Measurements from ENCODE around the gene ROCK2. TPM values are rescaled to one million over a fixed set of nuclear protein-coding genes. Genes with fewer than 3 reads are reported as not detected.
A peak's percentile ranks its signal among the peaks of the same experiment; 100 is the strongest.

Gene ROCK2
- total and polyA plus RNA-seq, 10 donors, result 4.0 to 89.6 (median 65.8) TPM

DNA sequence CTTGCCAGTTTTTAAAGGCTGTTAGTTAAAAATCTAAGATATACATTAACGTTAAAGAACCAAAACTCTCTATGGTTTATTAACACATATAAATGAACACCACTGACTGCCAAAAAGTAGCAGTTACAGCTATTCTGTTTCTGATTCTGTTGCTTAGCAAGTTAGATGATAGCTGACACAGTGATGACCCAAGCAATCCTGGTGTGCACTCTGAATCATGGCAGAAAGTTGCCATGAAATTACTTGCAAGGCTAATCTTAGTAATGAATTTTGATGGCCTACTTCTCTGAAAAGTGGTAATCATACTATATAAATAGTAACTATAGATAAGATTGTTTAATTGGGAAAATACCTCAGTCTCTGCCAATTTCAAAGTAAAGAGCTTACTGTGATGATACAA lies 57.7 kb downstream of the ROCK2 start:
- WGBS, 5 donors, result 91 to 95% (median 93%) methylated on average over 1 of the region's 1 CpG
- TF ChIP-seq POLR2AphosphoS5 (IDR thresholded peaks at IDR 0.05) (no peak), POLR2A (IDR thresholded peaks at IDR 0.05) (no peak)
- TF ChIP-seq, protein P1, sequence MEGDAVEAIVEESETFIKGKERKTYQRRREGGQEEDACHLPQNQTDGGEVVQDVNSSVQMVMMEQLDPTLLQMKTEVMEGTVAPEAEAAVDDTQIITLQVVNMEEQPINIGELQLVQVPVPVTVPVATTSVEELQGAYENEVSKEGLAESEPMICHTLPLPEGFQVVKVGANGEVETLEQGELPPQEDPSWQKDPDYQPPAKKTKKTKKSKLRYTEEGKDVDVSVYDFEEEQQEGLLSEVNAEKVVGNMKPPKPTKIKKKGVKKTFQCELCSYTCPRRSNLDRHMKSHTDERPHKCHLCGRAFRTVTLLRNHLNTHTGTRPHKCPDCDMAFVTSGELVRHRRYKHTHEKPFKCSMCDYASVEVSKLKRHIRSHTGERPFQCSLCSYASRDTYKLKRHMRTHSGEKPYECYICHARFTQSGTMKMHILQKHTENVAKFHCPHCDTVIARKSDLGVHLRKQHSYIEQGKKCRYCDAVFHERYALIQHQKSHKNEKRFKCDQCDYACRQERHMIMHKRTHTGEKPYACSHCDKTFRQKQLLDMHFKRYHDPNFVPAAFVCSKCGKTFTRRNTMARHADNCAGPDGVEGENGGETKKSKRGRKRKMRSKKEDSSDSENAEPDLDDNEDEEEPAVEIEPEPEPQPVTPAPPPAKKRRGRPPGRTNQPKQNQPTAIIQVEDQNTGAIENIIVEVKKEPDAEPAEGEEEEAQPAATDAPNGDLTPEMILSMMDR (IDR thresholded peaks at IDR 0.05 in 8 of 11, conservative IDR thresholded peaks at IDR 0.05 in 3 of 11), result no peak
- Histone ChIP-seq H3K4me1 (peaks cover 0 to 50% (median 27%) of the 10 kb centered on the region in 6 donors), H3K4me3 (no peak overlapping the region), H3K27me3 (replicated peaks in 1 of 7) (no peaks in the 10 kb centered on the region), H3K9me3 (peaks cover 0 to 19% (median 13%) of the 10 kb centered on the region in 8 donors), H3K36me3 (peaks cover 0 to 46% (median 24%) of the 10 kb centered on the region in 6 donors), H3K27ac (peak overlapping the region in 1 of 8 donors; percentile 3)
- DNase-seq, result no peak
- intact Hi-C loops (cut with DNase I; ENCODE audit: low total_unique reads), result no loop called here

DNA sequence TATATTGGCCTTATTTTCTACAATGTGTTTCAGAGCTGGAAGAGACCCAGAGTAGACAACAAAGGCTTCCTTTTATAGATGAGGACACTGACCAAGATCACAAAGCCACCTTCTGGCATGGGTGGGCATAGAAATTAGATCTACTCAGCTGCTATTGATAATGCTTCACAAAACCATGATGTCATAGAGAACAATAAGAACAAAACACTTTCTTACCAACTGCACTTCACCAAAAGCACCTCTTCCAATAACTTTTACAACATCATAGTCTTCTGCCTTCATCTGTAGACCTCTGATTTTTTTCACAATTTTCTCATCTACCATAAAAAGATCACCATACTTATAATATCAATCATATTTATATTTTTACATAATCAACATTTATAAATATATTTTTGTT lies 58.1 kb downstream of the ROCK2 start:
- intact Hi-C loops (cut with DNase I; ENCODE audit: low total_unique reads), result no loop called here
- H3K27me3 ChIP-seq (replicated peaks in 1 of 7), result no peaks in the 10 kb centered on the region
- peaks cover 0 to 48% (median 24%) of the 10 kb centered on the region in 6 donors for H3K36me3 ChIP-seq
- H3K4me1 ChIP-seq, result peaks cover 0 to 50% (median 25%) of the 10 kb centered on the region in 6 donors
- no peak overlapping the region for H3K27ac ChIP-seq
- no peak overlapping the region for H3K4me3 ChIP-seq
- DNase-seq, result no peak
- peaks cover 0 to 19% (median 13%) of the 10 kb centered on the region in 8 donors for H3K9me3 ChIP-seq
- TF ChIP-seq, protein P1 (IDR thresholded peaks at IDR 0.05 in 8 of 11, conservative IDR thresholded peaks at IDR 0.05 in 3 of 11), result no peak
- TF ChIP-seq POLR2AphosphoS5 (IDR thresholded peaks at IDR 0.05), result no peak
- TF ChIP-seq POLR2A (IDR thresholded peaks at IDR 0.05), result no peak

DNA sequence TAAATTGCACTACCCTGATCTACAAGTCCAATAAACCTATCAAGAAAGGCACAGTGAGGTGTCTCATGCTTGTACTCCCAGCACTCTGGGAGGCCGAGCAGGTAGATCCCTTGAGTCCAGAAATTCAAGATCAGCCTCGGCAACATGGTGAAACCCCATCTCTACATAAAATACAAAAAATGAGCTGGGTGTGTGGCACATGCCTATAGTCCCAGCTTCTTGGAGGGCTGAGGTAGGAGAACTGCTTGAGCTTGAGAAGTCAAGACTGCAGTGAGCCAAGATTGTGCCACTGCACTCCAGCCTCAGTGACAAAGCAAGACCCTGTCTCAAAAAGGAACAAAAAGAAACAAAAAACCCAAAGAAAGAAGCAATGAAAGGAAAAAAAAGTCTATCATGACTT lies 58.9 kb downstream of the ROCK2 start:
- H3K9me3 ChIP-seq, result peaks cover 0 to 19% (median 13%) of the 10 kb centered on the region in 8 donors
- H3K4me3 ChIP-seq, result no peak overlapping the region
- peaks cover 0 to 50% (median 21%) of the 10 kb centered on the region in 6 donors for H3K4me1 ChIP-seq
- 93 to 98% (median 97%) methylated on average over 2 of the region's 2 CpGs for WGBS, 5 donors
- peaks cover 0 to 50% (median 24%) of the 10 kb centered on the region in 6 donors for H3K36me3 ChIP-seq
- intact Hi-C loops (cut with DNase I; ENCODE audit: low total_unique reads), result no loop called here
- no peak for DNase-seq
- TF ChIP-seq, protein P1 (IDR thresholded peaks at IDR 0.05 in 8 of 11, conservative IDR thresholded peaks at IDR 0.05 in 3 of 11), result no peak
- TF ChIP-seq POLR2A (IDR thresholded peaks at IDR 0.05), result no peak
- no peak for TF ChIP-seq POLR2AphosphoS5 (IDR thresholded peaks at IDR 0.05)
- no peak overlapping the region for H3K27ac ChIP-seq
- no peaks in the 10 kb centered on the region for H3K27me3 ChIP-seq (replicated peaks in 1 of 7)

DNA sequence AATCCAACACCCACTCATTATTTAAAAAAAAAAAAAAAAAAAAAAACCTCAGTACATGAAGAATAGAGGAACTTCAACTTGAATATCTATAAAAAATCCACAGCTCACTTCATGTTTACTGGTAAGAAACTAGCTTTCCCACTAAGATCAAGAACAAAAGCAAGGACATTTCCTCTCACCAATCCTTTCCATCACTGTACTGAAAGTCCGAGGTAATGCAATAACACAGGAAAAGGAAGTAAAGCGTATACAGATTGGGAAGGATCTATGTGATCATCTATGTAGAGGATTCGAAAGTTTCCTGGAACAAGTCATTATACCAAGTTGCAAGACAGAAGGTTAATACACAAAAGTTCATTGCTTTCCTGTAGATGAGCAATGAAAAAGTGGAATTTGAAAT lies 63.2 kb downstream of the ROCK2 start:
- Histone ChIP-seq H3K9me3 (peaks cover 0 to 19% (median 13%) of the 10 kb centered on the region in 8 donors), H3K4me3 (no peak overlapping the region), H3K36me3 (peaks cover 0 to 68% (median 24%) of the 10 kb centered on the region in 6 donors), H3K4me1 (peaks cover 0 to 26% (median 5%) of the 10 kb centered on the region in 6 donors), H3K27me3 (replicated peaks in 1 of 7) (no peaks in the 10 kb centered on the region), H3K27ac (peak overlapping the region in 6 of 8 donors; percentile 39 to 65 (median 48))
- DNase-seq, result no peak
- TF ChIP-seq, protein P1 (IDR thresholded peaks at IDR 0.05 in 8 of 11, conservative IDR thresholded peaks at IDR 0.05 in 3 of 11), result no peak
- TF ChIP-seq POLR2A (IDR thresholded peaks at IDR 0.05) (no peak), POLR2AphosphoS5 (IDR thresholded peaks at IDR 0.05) (no peak)
- WGBS, 5 donors, result 30 to 60% (median 45%) methylated on average over 3 of the region's 3 CpGs
- intact Hi-C loops (cut with DNase I; ENCODE audit: low total_unique reads), result no loop called here
